HCT116 (cell line): Measurements from ENCODE around the gene ARFGAP3. TPM values are rescaled to one million over a fixed set of nuclear protein-coding genes. Genes with fewer than 3 reads are reported as not detected.
A peak's percentile ranks its signal among the peaks of the same experiment; 100 is the strongest.

ENCODE experiments used
- ATAC-seq: fragments of 200-7000 bp; cut with Tn5 transposase; 2 replicates; pipeline ENCODE4 v1.9.1; 2020; ENCODE audit warnings: mild to moderate bottlenecking, moderate library complexity
- BruUV-seq: library from RNA; stranded (reverse); fragments of 400-500 nt; replicated peaks from 2 replicates; lab custom pipeline; 2021; lab: Mats Ljungman, UMichigan
- CTCF ChIA-PET: fragments of 300-600 bp; sonication (Branson Sonifier 250); formaldehyde crosslinking; loops from one replicate; lab custom pipeline; 2021; ENCODE audit warnings: antibody characterized with exemption; lab: Charles Lee
- POLR2A ChIA-PET: fragments of 300-600, 350-600 bp; sonication (Branson Sonifier 250); formaldehyde crosslinking; loops from one replicate; lab custom pipeline; 2021; ENCODE audit warnings: antibody characterized with exemption; lab: Charles Lee
- RAD21 ChIA-PET, 2 experiments: fragments of 300-600 bp; sonication (Branson Sonifier 250); formaldehyde crosslinking; loops; one replicate each; lab custom pipeline; 2023; ENCODE audit warnings: low total read pairs in 2 of 2; ENCODE audit not compliant: uncharacterized antibody in 2 of 2, unreplicated experiment in 2 of 2, low non-redundant PET in 1 of 2; lab: Charles Lee
- DNase-seq: peaks from one replicate; pipeline ENCODE4 v3.0.0-alpha.2; 2010; ENCODE audit warnings: low read depth, low spot score
- H2AFZ ChIP-seq: fragments of 200-600 bp; shearing (Covaris generic), sonication (generic); 2 replicates; pipeline ENCODE4 v1.6.1; 2017; ENCODE audit warnings: low read depth, mixed run types, mixed read lengths, antibody characterized with exemption, low read length; ENCODE audit not compliant: poor library complexity, severe bottlenecking
- H3K27ac ChIP-seq: 2 replicates; pipeline ENCODE4 v1.5.1; 2012; ENCODE audit warnings: low read depth, low read length
- H3K27me3 ChIP-seq: fragments of 200-600 bp; sonication (generic); 2 replicates; pipeline ENCODE4 v1.6.1; 2016; ENCODE audit warnings: mixed run types, low read length, mixed read lengths; ENCODE audit not compliant: insufficient read depth
- H3K36me3 ChIP-seq, 2 experiments: fragments of 200-500 bp in 1 of 2; fragments of 200-600 bp in 1 of 2; sonication (Bioruptor generic) in 1 of 2; sonication (generic) in 1 of 2; 2 replicates each; pipeline versions ENCODE4 v1.5.1 to v1.6.1; 2014 to 2016; ENCODE audit warnings: low read length in 2 of 2, inconsistent platforms in 1 of 2, mixed read lengths in 1 of 2, mixed run types in 1 of 2; ENCODE audit not compliant: insufficient read depth in 2 of 2, control insufficient read depth in 1 of 2
- H3K4me1 ChIP-seq, 2 experiments: fragments of 200-600 bp in 1 of 2; sonication (generic) in 1 of 2; 2 replicates each; pipeline versions ENCODE4 v1.5.1 to v1.6.1; 2012 to 2017; ENCODE audit warnings: low read length in 2 of 2, inconsistent platforms in 1 of 2, mild to moderate bottlenecking in 1 of 2, mixed read lengths in 1 of 2, mixed run types in 1 of 2, moderate library complexity in 1 of 2; ENCODE audit not compliant: insufficient read depth in 2 of 2, control insufficient read depth in 1 of 2
- H3K4me2 ChIP-seq: fragments of 200-600 bp; sonication (generic); 2 replicates; pipeline ENCODE4 v1.6.1; 2017; ENCODE audit warnings: mixed run types, low read length, mixed read lengths
- H3K4me3 ChIP-seq, 2 experiments: fragments of 200-600 bp in 1 of 2; sonication (generic) in 1 of 2; replicated peaks in 1 of 2; 2 replicates each; pipeline ENCODE4 v1.5.1; 2011 to 2016; ENCODE audit warnings: low read length in 2 of 2, control low read depth in 1 of 2, low read depth in 1 of 2, mild to moderate bottlenecking in 1 of 2, mixed read lengths in 1 of 2, mixed run types in 1 of 2
- H3K79me2 ChIP-seq: fragments of 200-600 bp; sonication (generic); 2 replicates; pipeline ENCODE4 v1.6.1; 2017; ENCODE audit warnings: mild to moderate bottlenecking, mixed run types, low read length, moderate library complexity, mixed read lengths; ENCODE audit not compliant: insufficient read depth
- H3K9ac ChIP-seq: fragments of 200-600 bp; sonication (generic); 2 replicates; pipeline ENCODE4 v1.6.1; 2016; ENCODE audit warnings: low read length, mixed read lengths
- H3K9me2 ChIP-seq: fragments of 200-600 bp; sonication (generic), shearing (Covaris generic); 2 replicates; pipeline ENCODE4 v1.6.1; 2017; ENCODE audit warnings: mixed run types, mild to moderate bottlenecking, moderate library complexity; ENCODE audit not compliant: insufficient read depth
- H3K9me3 ChIP-seq, 2 experiments: fragments of 200-500 bp in 1 of 2; fragments of 200-600 bp in 1 of 2; sonication (Bioruptor generic) in 1 of 2; sonication (generic) in 1 of 2; 2 replicates each; pipeline ENCODE4 v1.6.1; 2014 to 2017; ENCODE audit warnings: low read length in 2 of 2, mixed read lengths in 2 of 2, inconsistent platforms in 1 of 2, low read depth in 1 of 2, mild to moderate bottlenecking in 1 of 2, mixed run types in 1 of 2, moderate library complexity in 1 of 2; ENCODE audit not compliant: control insufficient read depth in 1 of 2, insufficient read depth in 1 of 2
- H4K20me1 ChIP-seq: fragments of 200-600 bp; sonication (generic), shearing (Covaris generic); 2 replicates; pipeline ENCODE4 v1.6.1; 2017; ENCODE audit warnings: mixed run types, mild to moderate bottlenecking, moderate library complexity; ENCODE audit not compliant: insufficient read depth
- ATF3 ChIP-seq: IDR thresholded peaks from 2 replicates; pipeline ENCODE4 v1.6.1; 2012
- CBX3 ChIP-seq: IDR thresholded peaks from 2 replicates; pipeline ENCODE4 v1.6.1; 2012; ENCODE audit warnings: low read depth
- EGR1 ChIP-seq: IDR thresholded peaks from 2 replicates; pipeline ENCODE4 v1.6.1; 2012; ENCODE audit warnings: low read depth
- ELF1 ChIP-seq: IDR thresholded peaks from 2 replicates; pipeline ENCODE4 v1.6.1; 2012; ENCODE audit warnings: low read depth, borderline replicate concordance
- EZH2phosphoT487 ChIP-seq: fragments of 200-600 bp; IDR thresholded peaks from 2 replicates; pipeline ENCODE4 v1.6.1; 2018; ENCODE audit warnings: antibody characterized with exemption, borderline replicate concordance
- JUND ChIP-seq: IDR thresholded peaks from 2 replicates; pipeline ENCODE4 v1.6.1; 2012
- MAX ChIP-seq: IDR thresholded peaks from 2 replicates; pipeline ENCODE4 v1.6.1; 2012
- POLR2A ChIP-seq: IDR thresholded peaks from 2 replicates; pipeline ENCODE4 v1.7.0; 2011; ENCODE audit warnings: borderline replicate concordance; ENCODE audit not compliant: insufficient read depth, insufficient read length; ENCODE audit errors: extremely low read depth
- REST ChIP-seq: IDR thresholded peaks from 2 replicates; pipeline ENCODE4 v1.6.1; 2012; ENCODE audit warnings: low read depth
- SIN3A ChIP-seq: IDR thresholded peaks from 2 replicates; pipeline ENCODE4 v1.6.1; 2012; ENCODE audit warnings: low read depth
- SP1 ChIP-seq: IDR thresholded peaks from 2 replicates; pipeline ENCODE4 v1.6.1; 2012; ENCODE audit warnings: low read depth
- ZNF274 ChIP-seq: fragments of 200-500 bp; sonication (Bioruptor generic); IDR thresholded peaks from 2 replicates; pipeline ENCODE4 v1.6.1; 2014; ENCODE audit warnings: mild to moderate bottlenecking, low read depth, low read length, inconsistent platforms
- intact Hi-C: fragments of 100-400 bp; cut with micrococcal nuclease; formaldehyde crosslinking; loops from 2 replicates; pipeline ENCODE4 v1.10.0; 2022
- total RNA-seq: library from RNA; stranded (reverse); gene quantifications from one replicate; pipeline ENCODE4 v1.2.1, GENCODE V29; 2021; ENCODE audit not compliant: unreplicated experiment
- TF ChIP-seq, protein P1 (sequence below): IDR thresholded peaks from 2 replicates; pipeline ENCODE4 v1.6.1; 2011; ENCODE audit warnings: mild to moderate bottlenecking, low read length, moderate library complexity; ENCODE audit not compliant: insufficient replicate concordance; ENCODE audit errors: extremely low read depth

ARFGAP3 gene
- total RNA-seq, 1 experiment from 2014 or later = 15.4 TPM

DNA sequence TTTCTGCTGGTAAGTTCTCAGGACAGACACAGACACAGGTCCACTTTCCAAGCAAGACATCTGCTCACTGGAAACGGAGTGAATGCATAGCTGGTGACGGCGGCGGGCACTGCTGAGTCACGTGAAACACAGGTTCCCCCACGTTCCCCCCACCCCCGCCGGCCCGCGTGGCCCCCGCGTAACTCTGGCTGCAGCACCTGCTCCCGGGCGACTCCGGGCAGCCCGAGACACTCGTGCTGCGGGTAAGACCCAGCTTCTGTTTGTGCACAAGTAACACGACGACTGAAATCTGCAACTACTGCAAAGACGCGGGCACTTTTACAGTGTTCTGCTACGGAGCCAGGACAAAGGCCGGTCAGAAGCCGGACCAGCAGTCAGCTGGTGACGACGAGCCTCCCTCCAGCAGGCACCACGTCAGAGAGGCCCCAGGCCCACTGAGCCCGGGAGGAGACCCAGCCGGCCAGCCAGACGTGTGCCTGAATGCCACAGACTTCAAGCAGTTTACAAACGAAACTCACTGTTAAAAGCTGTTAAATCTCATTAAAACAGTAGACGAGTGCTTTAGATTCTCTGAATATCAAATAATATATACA, 12.9 kb upstream of the ARFGAP3 start:
- Histone ChIP-seq H3K9me3 (no peaks in the 10 kb centered on the region), H3K4me3 (no peak overlapping the region), H3K36me3 (peaks cover 5 to 10% of the 10 kb centered on the region in 2 experiments; a peak in 3 of 4 replicates), H3K79me2 (no peaks in the 10 kb centered on the region), H3K27me3 (no peaks in the 10 kb centered on the region), H4K20me1 (no peaks in the 10 kb centered on the region), H3K9me2 (no peaks in the 10 kb centered on the region), H3K4me2 (no peak overlapping the region), H2AFZ (no peak overlapping the region), H3K4me1 (peaks cover 0 to 12% of the 10 kb centered on the region in 2 experiments; a peak in 2 of 4 replicates), H3K9ac (no peak overlapping the region), H3K27ac (no peak overlapping the region)
- BruUV-seq = TSS peak; percentile 40
- ATAC-seq (no peak), DNase-seq (no peak)
- TF ChIP-seq CBX3 (no peak), REST (no peak), SIN3A (no peak), EZH2phosphoT487 (no peak), EGR1 (no peak), SP1 (no peak), MAX (no peak), ATF3 (no peak), POLR2A (no peak), ELF1 (no peak), ZNF274 (no peak), JUND (no peak)
- TF ChIP-seq, protein P1, sequence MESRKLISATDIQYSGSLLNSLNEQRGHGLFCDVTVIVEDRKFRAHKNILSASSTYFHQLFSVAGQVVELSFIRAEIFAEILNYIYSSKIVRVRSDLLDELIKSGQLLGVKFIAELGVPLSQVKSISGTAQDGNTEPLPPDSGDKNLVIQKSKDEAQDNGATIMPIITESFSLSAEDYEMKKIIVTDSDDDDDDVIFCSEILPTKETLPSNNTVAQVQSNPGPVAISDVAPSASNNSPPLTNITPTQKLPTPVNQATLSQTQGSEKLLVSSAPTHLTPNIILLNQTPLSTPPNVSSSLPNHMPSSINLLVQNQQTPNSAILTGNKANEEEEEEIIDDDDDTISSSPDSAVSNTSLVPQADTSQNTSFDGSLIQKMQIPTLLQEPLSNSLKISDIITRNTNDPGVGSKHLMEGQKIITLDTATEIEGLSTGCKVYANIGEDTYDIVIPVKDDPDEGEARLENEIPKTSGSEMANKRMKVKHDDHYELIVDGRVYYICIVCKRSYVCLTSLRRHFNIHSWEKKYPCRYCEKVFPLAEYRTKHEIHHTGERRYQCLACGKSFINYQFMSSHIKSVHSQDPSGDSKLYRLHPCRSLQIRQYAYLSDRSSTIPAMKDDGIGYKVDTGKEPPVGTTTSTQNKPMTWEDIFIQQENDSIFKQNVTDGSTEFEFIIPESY = no peak
- intact Hi-C loops = loop anchor here (5.0 to 10.0 kb wide), 2 partner anchors 88 to 235 kb away; no protein-coding TSS in a partner anchor
- POLR2A ChIA-PET = no interaction called here
- RAD21 ChIA-PET = interaction anchor here in 1 of 2 experiments (0.5 kb wide), 1 partner anchor 145 kb away, joined by 8 read pairs; the partner anchor contains the start of gene PACSIN2
- CTCF ChIA-PET = interaction anchor here (0.6 kb wide), 1 partner anchor 153 kb away, joined by 3 read pairs; no protein-coding TSS in a partner anchor
